SU-DHL-6 (cell line): ENCODE results near the gene COL6A2.

ENCODE experiments used
- EZH2phosphoT487 ChIP-seq: fragments of 200-600 bp; sonication (generic), shearing (Covaris generic); conservative IDR thresholded peaks from 2 replicates; pipeline ENCODE4 v1.6.1; 2018; ENCODE audit warnings: mild to moderate bottlenecking, antibody characterized with exemption, low read length, moderate library complexity, mixed read lengths
- TF ChIP-seq, protein P1 (sequence below): fragments of 200-600 bp; sonication (generic); IDR thresholded peaks from one replicate; pipeline ENCODE4 v1.5.1; 2017; ENCODE audit warnings: antibody characterized with exemption, mild to moderate bottlenecking, low read length, moderate library complexity; ENCODE audit not compliant: insufficient read depth, poor library complexity, severe bottlenecking

- TF ChIP-seq, protein P1, sequence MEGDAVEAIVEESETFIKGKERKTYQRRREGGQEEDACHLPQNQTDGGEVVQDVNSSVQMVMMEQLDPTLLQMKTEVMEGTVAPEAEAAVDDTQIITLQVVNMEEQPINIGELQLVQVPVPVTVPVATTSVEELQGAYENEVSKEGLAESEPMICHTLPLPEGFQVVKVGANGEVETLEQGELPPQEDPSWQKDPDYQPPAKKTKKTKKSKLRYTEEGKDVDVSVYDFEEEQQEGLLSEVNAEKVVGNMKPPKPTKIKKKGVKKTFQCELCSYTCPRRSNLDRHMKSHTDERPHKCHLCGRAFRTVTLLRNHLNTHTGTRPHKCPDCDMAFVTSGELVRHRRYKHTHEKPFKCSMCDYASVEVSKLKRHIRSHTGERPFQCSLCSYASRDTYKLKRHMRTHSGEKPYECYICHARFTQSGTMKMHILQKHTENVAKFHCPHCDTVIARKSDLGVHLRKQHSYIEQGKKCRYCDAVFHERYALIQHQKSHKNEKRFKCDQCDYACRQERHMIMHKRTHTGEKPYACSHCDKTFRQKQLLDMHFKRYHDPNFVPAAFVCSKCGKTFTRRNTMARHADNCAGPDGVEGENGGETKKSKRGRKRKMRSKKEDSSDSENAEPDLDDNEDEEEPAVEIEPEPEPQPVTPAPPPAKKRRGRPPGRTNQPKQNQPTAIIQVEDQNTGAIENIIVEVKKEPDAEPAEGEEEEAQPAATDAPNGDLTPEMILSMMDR: no peak
- no peak for TF ChIP-seq EZH2phosphoT487
Observed at GRCh38 chr21:46065215-46065913, 32.5 kb upstream of the COL6A2 start.
